PFSK-1 (cell line): ENCODE results near the gene MED15.

ENCODE experiments used
- FOXP2 ChIP-seq: optimal IDR thresholded peaks from 2 replicates; pipeline ENCODE3; 2011; ENCODE audit warnings: borderline replicate concordance, control low read depth, inconsistent platforms; ENCODE audit not compliant: insufficient read depth; ENCODE audit errors: extremely low read length, extremely low read depth
- POLR2AphosphoS5 ChIP-seq: IDR thresholded peaks from 2 replicates; pipeline ENCODE4 v1.6.1; 2012; ENCODE audit warnings: low read depth, mild to moderate bottlenecking, control low read depth, low read length, moderate library complexity
- REST ChIP-seq, 2 experiments: IDR thresholded peaks; 2 replicates each; pipeline versions ENCODE4 v1.6.1 to v1.8.0; 2011 to 2012; ENCODE audit warnings: low read depth in 2 of 2, low read length in 2 of 2, control low read depth in 1 of 2, inconsistent platforms in 1 of 2, mild to moderate bottlenecking in 1 of 2, moderate library complexity in 1 of 2; ENCODE audit not compliant: insufficient read depth in 1 of 2
- SIN3A ChIP-seq: IDR thresholded peaks from 2 replicates; pipeline ENCODE4 v1.6.1; 2012; ENCODE audit warnings: mild to moderate bottlenecking, low read length, moderate library complexity, borderline replicate concordance; ENCODE audit not compliant: insufficient read depth
- TAF1 ChIP-seq: IDR thresholded peaks from 2 replicates; pipeline ENCODE4 v1.6.1; 2012; ENCODE audit warnings: low read length, control low read depth, borderline replicate concordance; ENCODE audit not compliant: insufficient read depth

The MED15 gene

GRCh38 chr22:20463324-20464095 lies 43.9 kb upstream of the MED15 start:
- TF ChIP-seq SIN3A (no peak), TAF1 (no peak), FOXP2 (no peak), REST (IDR thresholded peaks at IDR 0.05; ENCODE audit: insufficient read depth in 1 of 2, low read depth in 2 of 2, low read length in 2 of 2) (no peak), POLR2AphosphoS5 (no peak)

- TF ChIP-seq TAF1 (no peak), REST (IDR thresholded peaks at IDR 0.05; ENCODE audit: insufficient read depth in 1 of 2, low read depth in 2 of 2, low read length in 2 of 2) (no peak), SIN3A (no peak), FOXP2 (no peak), POLR2AphosphoS5 (no peak)
These were observed 43.3 kb upstream of the MED15 start for GRCh38 chr22:20464096-20464614.

- TF ChIP-seq FOXP2 (no peak), REST (IDR thresholded peaks at IDR 0.05; ENCODE audit: insufficient read depth in 1 of 2, low read depth in 2 of 2, low read length in 2 of 2) (no peak), SIN3A (no peak), TAF1 (no peak), POLR2AphosphoS5 (no peak)
These were observed 42.3 kb upstream of the MED15 start for GRCh38 chr22:20464912-20465758.

- no peak for TF ChIP-seq POLR2AphosphoS5
These were observed 41.7 kb upstream of the MED15 start for GRCh38 chr22:20465759-20466077.

- TF ChIP-seq FOXP2 (no peak), SIN3A (no peak), TAF1 (no peak), POLR2AphosphoS5 (no peak), REST (IDR thresholded peaks at IDR 0.05; ENCODE audit: insufficient read depth in 1 of 2, low read depth in 2 of 2, low read length in 2 of 2) (no peak)
These were observed 40.6 kb upstream of the MED15 start for GRCh38 chr22:20466659-20467379.
